H1 (cell line): ENCODE data around the gene VPS37D. TPM values are rescaled to one million over a fixed set of nuclear protein-coding genes. Genes with fewer than 3 reads are reported as not detected.

Source experiments
- BACH1 ChIP-seq: IDR thresholded peaks from 2 replicates; pipeline ENCODE4 v1.6.1; 2012; ENCODE audit warnings: low read length, improper control_type of control experiment
- BCL11A ChIP-seq, 2 experiments: IDR thresholded peaks; one replicate each; pipeline ENCODE4 v1.6.1; 2011; ENCODE audit warnings: low read depth in 2 of 2, low read length in 2 of 2, mild to moderate bottlenecking in 2 of 2
- CEBPB ChIP-seq: IDR thresholded peaks from 2 replicates; pipeline ENCODE4 v1.6.1; 2012; ENCODE audit warnings: low read depth, low read length
- GABPA ChIP-seq: IDR thresholded peaks from 2 replicates; pipeline ENCODE4 v1.6.1; 2011; ENCODE audit warnings: mild to moderate bottlenecking, low read length, moderate library complexity, borderline replicate concordance; ENCODE audit not compliant: insufficient read depth
- HDAC2 ChIP-seq, 2 experiments: fragments of 300-600 bp in 1 of 2; sonication (generic) in 1 of 2; IDR thresholded peaks; 2 replicates each; pipeline ENCODE4 v1.6.1; 2011 to 2012; ENCODE audit warnings: low read depth in 2 of 2, low read length in 2 of 2, mild to moderate bottlenecking in 2 of 2, moderate library complexity in 2 of 2, borderline replicate concordance in 1 of 2, inconsistent platforms in 1 of 2
- HDAC6 ChIP-seq: IDR thresholded peaks from one replicate; pipeline ENCODE4 v1.7.1; 2012; ENCODE audit warnings: low read depth, mild to moderate bottlenecking, inconsistent platforms, low read length, moderate library complexity
- JUN ChIP-seq: IDR thresholded peaks from 2 replicates; pipeline ENCODE4 v1.6.1; 2011; ENCODE audit warnings: low read depth, mild to moderate bottlenecking, improper control_type of control experiment, low read length
- JUND ChIP-seq: IDR thresholded peaks from 2 replicates; pipeline ENCODE4 v1.6.1; 2011; ENCODE audit warnings: mild to moderate bottlenecking, improper control_type of control experiment, low read length
- KDM1A ChIP-seq: fragments of 200-600, 300-600 bp; sonication (generic); IDR thresholded peaks from 2 replicates; pipeline ENCODE4 v1.7.1; 2016; ENCODE audit warnings: mild to moderate bottlenecking, low read length, borderline replicate concordance
- KDM4A ChIP-seq: IDR thresholded peaks from one replicate; pipeline ENCODE4 v1.7.1; 2012; ENCODE audit warnings: low read depth, mild to moderate bottlenecking, moderate library complexity, low read length, inconsistent platforms; ENCODE audit not compliant: severe bottlenecking
- KDM5A ChIP-seq: fragments of 200-600 bp; IDR thresholded peaks from 2 replicates; pipeline ENCODE4 v1.7.1; 2012; ENCODE audit warnings: mild to moderate bottlenecking, low read length, inconsistent platforms, mixed read lengths
- NANOG ChIP-seq: IDR thresholded peaks from 2 replicates; pipeline ENCODE4 v1.6.1; 2011; ENCODE audit warnings: low read length, low read depth, mild to moderate bottlenecking, inconsistent platforms; ENCODE audit not compliant: insufficient read depth, poor library complexity, severe bottlenecking
- NRF1 ChIP-seq: IDR thresholded peaks from 2 replicates; pipeline ENCODE4 v1.6.1; 2011; ENCODE audit warnings: mild to moderate bottlenecking, low read depth, low read length, improper control_type of control experiment
- POLR2A ChIP-seq, 2 experiments: IDR thresholded peaks; 1 replicate in 1 of 2; 2 replicates in 1 of 2; pipeline ENCODE4 v1.6.1; 2011; ENCODE audit warnings: low read depth in 2 of 2, low read length in 2 of 2, mild to moderate bottlenecking in 2 of 2; ENCODE audit errors: control extremely low read depth in 1 of 2
- POLR2AphosphoS5 ChIP-seq: IDR thresholded peaks from 2 replicates; pipeline ENCODE4 v1.6.1; 2011; ENCODE audit warnings: low read depth, low read length
- POU5F1 ChIP-seq: IDR thresholded peaks from 2 replicates; pipeline ENCODE4 v1.6.1; 2011; ENCODE audit warnings: low read depth, mild to moderate bottlenecking, low read length, moderate library complexity
- RFX5 ChIP-seq: IDR thresholded peaks from 2 replicates; pipeline ENCODE4 v1.6.1; 2011; ENCODE audit warnings: low read depth, low read length, improper control_type of control experiment, borderline replicate concordance
- SAP30 ChIP-seq: fragments of 300-600 bp; sonication (generic); IDR thresholded peaks from 2 replicates; pipeline ENCODE4 v1.7.1; 2012; ENCODE audit warnings: low read length, moderate library complexity, mild to moderate bottlenecking, inconsistent platforms; ENCODE audit not compliant: insufficient read depth, insufficient replicate concordance
- SIRT6 ChIP-seq: IDR thresholded peaks from one replicate; pipeline ENCODE4 v1.7.1; 2012; ENCODE audit warnings: low read length, inconsistent platforms
- SUZ12 ChIP-seq: fragments of 200-600 bp; sonication (generic); IDR thresholded peaks from 2 replicates; pipeline ENCODE4 v1.6.1; 2012; ENCODE audit warnings: mild to moderate bottlenecking, inconsistent platforms, low read length, moderate library complexity, mixed read lengths
- TAF7 ChIP-seq: optimal IDR thresholded peaks from 2 replicates; pipeline ENCODE3; 2011; ENCODE audit warnings: low read depth, mild to moderate bottlenecking, inconsistent platforms, low read length, moderate library complexity, borderline replicate concordance
- TBP ChIP-seq: IDR thresholded peaks from 2 replicates; pipeline ENCODE4 v1.6.1; 2011; ENCODE audit warnings: low read depth, low read length, improper control_type of control experiment
- TCF12 ChIP-seq: IDR thresholded peaks from 2 replicates; pipeline ENCODE4 v1.6.1; 2011; ENCODE audit warnings: low read depth, mild to moderate bottlenecking, low read length
- YY1 ChIP-seq: IDR thresholded peaks from 2 replicates; pipeline ENCODE4 v1.6.1; 2011; ENCODE audit warnings: low read depth, mild to moderate bottlenecking, low read length
- polyA plus RNA-seq, 7 experiments: library from polyadenylated mRNA; depleted of rRNA in 3 of 7; stranded (reverse) in 5 of 7; unstranded in 2 of 7; fragments of >200 nt in 5 of 7; fragments of 200-250 nt in 2 of 7; gene quantifications; 1 replicate in 5 of 7; 2 replicates in 1 of 7; 4 replicates in 1 of 7; pipeline versions ENCODE4 v1.2.1 to v1.2.3, GENCODE V29; 2011 to 2013; ENCODE audit warnings: missing spikeins in 2 of 7, mixed read lengths in 2 of 7
- total RNA-seq: library from RNA; stranded (reverse); fragmentation: NEBNext Ultra II Directional; extraction: Animal tissue kit (Norgen Biotek cat#: 25700); gene quantifications from 2 replicates; pipeline ENCODE4 v1.2.1, GENCODE V29; 2021

Gene VPS37D
- total and polyA plus RNA-seq, 2 of the 8 experiments (the other 6 are each of a cell fraction or from before 2014, with no cell fraction given) = 3.4 to 5.0 TPM

- TF ChIP-seq YY1 = no peak
- no peak for TF ChIP-seq TAF7
- TF ChIP-seq HDAC2 (IDR thresholded peaks at IDR 0.05; ENCODE audit: borderline replicate concordance in 1 of 2, low read depth in 2 of 2, low read length in 2 of 2) = peak in 1 of 2 experiments; percentile 22; a peak in 1 of 4 replicates
- no peak for TF ChIP-seq KDM5A
- no peak for TF ChIP-seq NRF1
- no peak for TF ChIP-seq TBP
- TF ChIP-seq HDAC6 = no peak
- TF ChIP-seq SAP30 = no peak
- peak; percentile 55 for TF ChIP-seq SUZ12
- TF ChIP-seq BCL11A (IDR thresholded peaks at IDR 0.05; ENCODE audit: low read depth in 2 of 2, low read length in 2 of 2) = no peak
- no peak for TF ChIP-seq POLR2A (IDR thresholded peaks at IDR 0.05; ENCODE audit: control extremely low read depth in 1 of 2, low read depth in 2 of 2, low read length in 2 of 2)
- TF ChIP-seq KDM1A = no peak
- TF ChIP-seq KDM4A = peak; percentile 61
- no peak for TF ChIP-seq POU5F1
- TF ChIP-seq RFX5 = no peak
- no peak for TF ChIP-seq JUND
- TF ChIP-seq SIRT6 = no peak
- TF ChIP-seq JUN = no peak
- no peak for TF ChIP-seq NANOG
- no peak for TF ChIP-seq POLR2AphosphoS5
- TF ChIP-seq BACH1 = no peak; the same call in 1 of the 2 replicates
- TF ChIP-seq CEBPB = peak; percentile 91
- no peak; the same call in 1 of the 2 replicates for TF ChIP-seq GABPA
- 0 out of 2 replicates have a peak, but pooled peaks have one; percentile 84 for TF ChIP-seq TCF12
These were observed 44.5 kb upstream of the VPS37D start (continued) for GRCh38 chr7:73622909-73623797.
